ENCODE measurements around the gene FOXRED1. TPM values are rescaled to one million over a fixed set of nuclear protein-coding genes. Genes with fewer than 3 reads are reported as not detected.
A peak's percentile ranks its signal among the peaks of the same experiment; 100 is the strongest.

The FOXRED1 gene
- total RNA-seq = 10 to 100 TPM; 17.2 to 51.5 (median 24.7) TPM

- Histone ChIP-seq H3K36me3 (peaks cover 0 to 28% (median 13%) of the 10 kb centered on the region in 4 donors), H3K4me1 (peaks cover 9 to 21% (median 15%) of the 10 kb centered on the region in 4 donors), H3K9me3 (no peaks in the 10 kb centered on the region), H3K27me3 (no peaks in the 10 kb centered on the region), H3K27ac (peak within 1 kb of the TSS; percentile 88 to 98 (median 92)), H3K4me3 (peak within 1 kb of the TSS; percentile 68 to 95 (median 82))
- WGBS, 2 donors (ENCODE audit: low coverage in 1 of 2) = 1% methylated on average over 48 of the region's 64 CpGs; no CpG with 5 or more reads in 1 of the 2 donors
- intact Hi-C loops (cut with DNase I; ENCODE audit: low total_unique reads) = no loop called here
- peak; percentile 100 for DNase-seq
- peak; percentile 82 to 96 (median 92) for TF ChIP-seq POLR2AphosphoS5 (IDR thresholded peaks at IDR 0.05)
- peak; percentile 90 for TF ChIP-seq POLR2A (IDR thresholded peaks at IDR 0.05)
- TF ChIP-seq CTCF (IDR thresholded peaks at IDR 0.05) = no peak
- TF ChIP-seq EP300 (IDR thresholded peaks at IDR 0.05; ENCODE audit: low read depth) = peak; percentile 54
- in situ Hi-C loops (cut with MboI; ENCODE audit: low pct_ligation_motif_present in 1 of 4, low pct_unique_long_range_greater_than_20kb in 1 of 4, low sequenced_read_pairs in 3 of 4) = no loop called here
These were observed at the start of gene FOXRED1, which contains the start of gene SRPRA for GRCh38 chr11:126268708-126269579. Gene FOXRED1, plus strand, starts transcription at chr11:126269154. Its CDS starts 53 bp downstream, at chr11:126269207. Gene SRPRA, minus strand, starts transcription at chr11:126268895. Its CDS starts 91 bp downstream, at chr11:126268804.

- Histone ChIP-seq H3K27me3 (no peaks in the 10 kb centered on the region), H3K9me3 (no peaks in the 10 kb centered on the region), H3K4me3 (no peak overlapping the region), H3K36me3 (no peaks in the 10 kb centered on the region), H3K27ac (no peak overlapping the region), H3K4me1 (peaks cover 0 to 49% (median 24%) of the 10 kb centered on the region in 4 donors)
- WGBS, 2 donors (ENCODE audit: low coverage in 1 of 2) = 46 to 50% methylated on average over 4 of the region's 4 CpGs
- TF ChIP-seq POLR2AphosphoS5 (IDR thresholded peaks at IDR 0.05) (no peak), POLR2A (IDR thresholded peaks at IDR 0.05) (no peak), CTCF (IDR thresholded peaks at IDR 0.05) (no peak), EP300 (IDR thresholded peaks at IDR 0.05; ENCODE audit: low read depth) (no peak)
- intact Hi-C loops (cut with DNase I; ENCODE audit: low total_unique reads) = no loop called here
- in situ Hi-C loops (cut with MboI; ENCODE audit: low pct_ligation_motif_present in 1 of 4, low pct_unique_long_range_greater_than_20kb in 1 of 4, low sequenced_read_pairs in 3 of 4) = loop anchor here in 2 of 4 donors (25.0 kb wide), 2 partner anchors 607 to 632 kb away; partner anchors contain the start of gene STT3A (in 1 of the 2)
- DNase-seq = peak; percentile 48
These were observed 49.4 kb upstream of the FOXRED1 start for GRCh38 chr11:126219547-126219946.

GRCh38 chr11:126224647-126225294 is 44.2 kb upstream of the FOXRED1 start:
- intact Hi-C loops (cut with DNase I; ENCODE audit: low total_unique reads) (no loop called here), in situ Hi-C loops (cut with MboI; ENCODE audit: low pct_ligation_motif_present in 1 of 4, low pct_unique_long_range_greater_than_20kb in 1 of 4, low sequenced_read_pairs in 3 of 4) (loop anchor here in 2 of 4 donors (25.0 kb wide), 2 partner anchors 612 to 637 kb away; partner anchors contain the start of gene STT3A (in 1 of the 2))
- DNase-seq = no peak
- H3K4me3 ChIP-seq = no peak overlapping the region
- H3K36me3 ChIP-seq = peaks cover 0 to 7% (median 0%) of the 10 kb centered on the region in 4 donors
- no peak for TF ChIP-seq POLR2A (IDR thresholded peaks at IDR 0.05)
- TF ChIP-seq POLR2AphosphoS5 (IDR thresholded peaks at IDR 0.05) = no peak
- no peak for TF ChIP-seq EP300 (IDR thresholded peaks at IDR 0.05; ENCODE audit: low read depth)
- no peak for TF ChIP-seq CTCF (IDR thresholded peaks at IDR 0.05)
- H3K9me3 ChIP-seq = no peaks in the 10 kb centered on the region
- 77 to 93% methylated on average over 5 to 6 of the region's 6 CpGs for WGBS, 2 donors (ENCODE audit: low coverage in 1 of 2)
- H3K4me1 ChIP-seq = peaks cover 0 to 5% (median 2%) of the 10 kb centered on the region in 4 donors
- no peak overlapping the region for H3K27ac ChIP-seq
- H3K27me3 ChIP-seq = no peaks in the 10 kb centered on the region

- H3K4me3 ChIP-seq = no peak overlapping the region
- in situ Hi-C loops (cut with MboI; ENCODE audit: low pct_ligation_motif_present in 1 of 4, low pct_unique_long_range_greater_than_20kb in 1 of 4, low sequenced_read_pairs in 3 of 4) (no loop called here), intact Hi-C loops (cut with DNase I; ENCODE audit: low total_unique reads) (no loop called here)
- DNase-seq = no peak
- no peaks in the 10 kb centered on the region for H3K27me3 ChIP-seq
- H3K9me3 ChIP-seq = no peaks in the 10 kb centered on the region
- no peaks in the 10 kb centered on the region for H3K4me1 ChIP-seq
- 31 to 58% methylated on average over 2 of the region's 2 CpGs for WGBS, 2 donors (ENCODE audit: low coverage in 1 of 2)
- no peak overlapping the region for H3K27ac ChIP-seq
- H3K36me3 ChIP-seq = peaks cover 0 to 12% (median 0%) of the 10 kb centered on the region in 4 donors
- TF ChIP-seq POLR2A (IDR thresholded peaks at IDR 0.05) (no peak), POLR2AphosphoS5 (IDR thresholded peaks at IDR 0.05) (no peak), EP300 (IDR thresholded peaks at IDR 0.05; ENCODE audit: low read depth) (no peak)
These were observed 43.7 kb upstream of the FOXRED1 start for GRCh38 chr11:126225295-126225665.
